GM10847 (cell line): ENCODE data around the gene SEC23IP.

Experiments used
- POLR2A ChIP-seq: IDR thresholded peaks from 2 replicates; pipeline ENCODE4 v1.6.1; 2011; ENCODE audit not compliant: insufficient read length; ENCODE audit errors: extremely low read depth

Gene SEC23IP

DNA sequence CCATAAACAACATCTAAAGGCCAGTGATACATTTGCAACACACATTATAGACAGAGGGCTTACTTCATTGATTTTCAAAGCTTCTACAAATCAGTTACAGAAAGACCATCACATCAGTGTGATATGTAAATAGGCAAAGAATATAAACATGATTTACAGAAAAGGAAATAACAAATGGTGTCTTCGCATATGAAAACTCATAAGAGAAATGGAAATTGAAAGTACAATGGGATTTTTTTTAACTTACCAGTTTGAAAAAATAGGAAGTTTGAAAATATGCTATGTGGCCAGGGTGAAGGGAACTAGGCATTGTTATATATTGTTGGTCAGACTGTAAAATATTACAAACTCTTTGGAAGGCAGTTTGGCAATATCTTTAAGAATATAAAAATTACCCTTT lies 27.3 kb downstream of the SEC23IP start:
- TF ChIP-seq POLR2A, result no peak

DNA sequence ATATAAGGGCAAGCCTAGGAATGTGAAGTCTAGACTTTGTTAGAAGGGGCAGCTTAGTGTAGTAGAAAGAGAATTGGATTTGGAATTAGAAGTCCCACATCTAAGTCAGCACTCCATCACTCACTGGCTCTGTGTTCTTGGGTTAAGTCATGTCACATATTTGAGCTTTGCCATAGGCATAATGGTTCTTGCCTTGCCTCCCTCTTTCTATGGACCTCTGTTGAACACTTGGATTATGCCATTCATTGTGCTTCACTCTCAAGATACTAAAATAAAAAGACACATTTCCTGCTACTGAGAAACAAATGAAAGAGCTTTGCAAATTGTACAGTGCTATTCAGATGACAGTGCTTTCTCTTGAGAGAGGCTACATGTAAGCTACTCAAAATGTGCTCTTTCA lies 35.9 kb downstream of the SEC23IP start:
- TF ChIP-seq POLR2A, result no peak

DNA sequence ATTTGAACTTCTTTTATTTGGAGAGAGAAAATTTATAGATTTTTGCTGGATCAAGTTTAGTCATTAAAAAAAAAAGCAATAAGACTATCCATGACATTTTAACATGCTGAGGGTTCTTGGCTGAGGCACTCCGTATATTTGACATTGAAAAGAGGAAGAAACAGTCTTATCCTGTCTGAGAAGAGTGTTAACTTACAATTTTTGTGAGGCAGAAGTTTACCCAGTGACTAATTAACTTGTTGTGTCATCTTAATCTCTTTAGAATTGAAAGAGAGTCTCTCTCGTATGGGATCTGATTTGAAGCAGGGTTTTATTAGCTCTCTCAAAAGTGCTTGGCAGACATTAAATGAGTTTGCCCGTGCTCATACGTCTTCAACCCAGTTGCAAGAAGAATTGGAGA lies 39.3 kb downstream of the SEC23IP start:
- no peak for TF ChIP-seq POLR2A

- no peak for TF ChIP-seq POLR2A
Measured at GRCh38 chr10:119932631-119933030, 40.1 kb downstream of the SEC23IP start.

DNA sequence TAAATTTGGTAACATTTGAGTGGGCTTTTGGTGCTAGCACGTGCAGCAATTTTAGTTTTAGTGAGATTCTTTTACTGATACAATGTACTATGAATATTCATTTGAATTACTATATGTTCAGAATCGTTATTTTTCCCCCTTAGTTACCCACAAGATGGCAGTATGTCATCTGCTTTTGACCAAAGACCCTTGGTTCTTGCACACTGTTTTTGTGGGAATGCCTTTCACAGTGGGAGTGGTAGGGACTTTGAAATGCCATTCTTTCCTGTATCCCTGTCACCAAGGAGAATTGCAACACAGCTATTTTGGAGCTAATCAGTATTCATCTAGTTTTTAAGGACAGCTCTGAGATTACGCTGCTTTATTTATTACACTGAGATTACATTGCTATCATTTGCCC lies 40.6 kb downstream of the SEC23IP start:
- TF ChIP-seq POLR2A, result no peak

- no peak for TF ChIP-seq POLR2A
Measured at GRCh38 chr10:119940487-119940886, 48.0 kb downstream of the SEC23IP start.

- TF ChIP-seq POLR2A, result no peak
Measured at GRCh38 chr10:119942973-119943372, 50.4 kb downstream of the SEC23IP start.

- TF ChIP-seq POLR2A, result no peak
Measured at GRCh38 chr10:119945805-119946204, 53.3 kb downstream of the SEC23IP start.

DNA sequence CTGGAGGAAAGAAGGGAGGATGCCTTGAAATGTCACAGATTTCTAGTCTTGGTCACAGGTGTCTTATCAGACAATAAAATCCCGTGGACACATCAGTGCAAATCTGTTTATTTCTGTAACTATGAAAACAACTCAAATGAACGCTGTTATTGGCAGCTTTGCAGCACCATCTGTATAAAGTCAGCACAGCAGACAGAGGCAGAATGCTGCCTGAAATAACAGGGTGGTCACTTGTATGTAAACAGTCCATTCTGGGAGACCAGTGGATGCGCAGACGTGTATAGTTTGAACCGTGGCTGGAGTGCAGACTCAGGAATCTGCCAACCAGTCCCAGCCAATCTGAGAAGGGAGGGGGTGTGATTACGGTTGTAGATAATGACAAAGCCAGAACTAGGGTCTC lies 54.8 kb downstream of the SEC23IP start:
- no peak for TF ChIP-seq POLR2A

DNA sequence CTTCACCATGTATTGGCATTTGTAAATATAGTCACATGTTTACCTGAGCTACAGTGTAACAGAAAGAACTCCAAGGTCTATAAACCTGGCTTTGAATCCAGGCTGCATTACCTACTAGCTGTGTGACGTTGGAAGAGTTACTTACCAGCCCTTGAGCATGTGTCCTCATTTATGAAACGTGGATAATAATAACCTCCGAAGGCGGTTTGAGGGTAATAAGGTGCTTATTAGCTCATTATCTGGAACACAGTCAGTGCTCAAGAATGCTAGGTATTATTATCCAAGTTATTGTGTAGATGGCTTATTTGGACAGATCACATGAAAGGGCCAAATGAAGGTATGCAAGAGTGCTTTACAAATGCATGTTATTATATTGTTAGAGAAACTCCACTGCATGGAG lies 64.9 kb downstream of the SEC23IP start:
- TF ChIP-seq POLR2A, result no peak

- TF ChIP-seq POLR2A, result no peak
Measured at GRCh38 chr10:119962837-119963236, 70.3 kb downstream of the SEC23IP start.

- no peak for TF ChIP-seq POLR2A
Measured at GRCh38 chr10:119967066-119967465, 74.5 kb downstream of the SEC23IP start.

GRCh38 chr10:119969609-119970008 lies 77.1 kb downstream of the SEC23IP start:
- TF ChIP-seq POLR2A, result no peak

- TF ChIP-seq POLR2A, result no peak
Measured at GRCh38 chr10:119970107-119970506, 77.6 kb downstream of the SEC23IP start.

DNA sequence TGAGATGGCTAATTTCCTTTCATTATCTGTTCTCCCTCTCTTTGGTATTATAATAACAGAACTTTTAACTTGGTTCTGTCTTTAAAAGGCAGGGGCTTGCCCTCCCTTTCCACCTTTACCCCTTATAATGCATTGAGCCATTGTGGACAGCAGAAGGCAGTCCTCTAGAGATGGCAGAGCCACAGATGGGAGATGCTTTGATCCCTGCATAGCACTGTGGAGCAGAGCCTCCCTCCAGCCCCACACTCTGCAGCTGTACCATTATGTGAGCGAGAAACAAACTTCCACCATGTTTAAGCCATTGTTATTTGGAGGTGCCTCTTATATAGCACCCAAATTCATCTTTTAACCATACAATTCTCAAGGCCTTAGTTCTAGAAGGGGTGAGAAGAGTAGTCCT lies 78.4 kb downstream of the SEC23IP start:
- TF ChIP-seq POLR2A, result no peak

DNA sequence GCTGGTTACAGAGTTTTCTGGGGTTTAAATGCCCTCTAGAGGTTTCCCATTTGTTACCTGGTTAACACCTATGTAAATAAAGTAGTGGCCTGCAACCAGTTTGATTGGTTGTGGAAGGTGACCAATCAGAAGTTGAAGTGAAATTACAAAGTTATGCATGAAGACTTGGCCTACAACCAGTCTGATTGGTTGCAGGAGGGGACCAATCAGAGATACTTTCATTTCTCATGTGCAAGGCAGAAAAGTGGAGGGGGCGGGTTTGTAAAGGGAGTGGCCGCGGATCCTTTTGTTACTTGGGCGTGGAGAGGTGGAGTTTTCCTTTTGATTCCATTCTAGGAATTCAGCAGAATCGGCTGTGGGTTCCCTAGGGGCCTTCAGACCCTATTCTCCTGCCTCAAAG lies 80.8 kb downstream of the SEC23IP start:
- no peak for TF ChIP-seq POLR2A

DNA sequence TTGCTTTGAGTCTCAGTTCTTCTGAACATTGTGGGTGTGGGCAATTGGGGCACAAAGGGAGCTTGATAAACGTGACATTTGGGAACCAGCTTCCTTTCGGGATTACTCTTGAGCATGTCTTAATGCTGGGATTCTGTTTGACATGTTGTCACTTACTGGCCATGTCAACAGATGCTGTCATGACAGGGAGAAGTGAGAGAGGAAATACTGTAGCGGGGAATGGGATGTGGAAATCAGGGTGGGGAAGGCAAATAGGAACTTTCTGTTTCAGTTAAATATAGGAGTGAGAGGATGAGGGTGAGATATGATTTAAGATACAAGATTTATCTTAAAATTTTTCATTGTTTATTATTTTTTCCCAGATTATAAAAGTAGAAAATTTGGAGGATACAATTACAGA lies 83.9 kb downstream of the SEC23IP start:
- TF ChIP-seq POLR2A, result no peak
